Chondrocyte (in vitro differentiated cells): ENCODE data around the gene PGM1. TPM values are rescaled to one million over a fixed set of nuclear protein-coding genes. Genes with fewer than 3 reads are reported as not detected.

Source experiments
- DNase-seq: peaks from one replicate; pipeline ENCODE4 v3.0.0; 2021; ENCODE audit warnings: mixed read lengths, low spot score
- H3K27ac Mint-ChIP-seq: one replicate; pipeline ENCODE4 v1.8.0; 2021; ENCODE audit warnings: mild to moderate bottlenecking, moderate library complexity, mixed read lengths; ENCODE audit not compliant: unreplicated experiment
- H3K27me3 Mint-ChIP-seq: 2 replicates; pipeline ENCODE4 v1.8.0; 2021; ENCODE audit warnings: low read depth, mixed read lengths
- H3K36me3 Mint-ChIP-seq: 2 replicates; pipeline ENCODE4 v1.8.0; 2021; ENCODE audit warnings: low read depth, mixed read lengths
- H3K4me1 Mint-ChIP-seq: 2 replicates; pipeline ENCODE4 v1.8.0; 2021; ENCODE audit warnings: low read depth, mild to moderate bottlenecking, mixed read lengths
- H3K4me3 Mint-ChIP-seq: one replicate; pipeline ENCODE4 v1.8.0; 2021; ENCODE audit warnings: mild to moderate bottlenecking, moderate library complexity, mixed read lengths; ENCODE audit not compliant: unreplicated experiment
- H3K9me3 Mint-ChIP-seq: 2 replicates; pipeline ENCODE4 v1.8.0; 2021; ENCODE audit warnings: low read depth, mixed read lengths
- CTCF ChIP-seq: fragments of 200-600 bp; sonication (generic); IDR thresholded peaks from 2 replicates; pipeline ENCODE4 v1.5.0; 2021; ENCODE audit warnings: antibody characterized with exemption, mild to moderate bottlenecking, moderate library complexity
- total RNA-seq: library from RNA; stranded (reverse); gene quantifications from 3 replicates; pipeline ENCODE4 v1.2.1, GENCODE V29; 2021

The PGM1 gene
- total RNA-seq, 1 donor from 2014 or later, result 111 TPM

GRCh38 chr1:63601061-63601460 lies 7.8 kb downstream of the PGM1 start:
- no peak for TF ChIP-seq CTCF
- no peak for DNase-seq
- no peaks in the 10 kb centered on the region for H3K27me3 Mint-ChIP-seq
- H3K36me3 Mint-ChIP-seq, result peaks cover 7% of the 10 kb centered on the region
- H3K4me1 Mint-ChIP-seq, result peaks cover 22% of the 10 kb centered on the region
- no peak overlapping the region for H3K27ac Mint-ChIP-seq
- no peaks in the 10 kb centered on the region for H3K9me3 Mint-ChIP-seq
- H3K4me3 Mint-ChIP-seq, result no peak overlapping the region

DNA sequence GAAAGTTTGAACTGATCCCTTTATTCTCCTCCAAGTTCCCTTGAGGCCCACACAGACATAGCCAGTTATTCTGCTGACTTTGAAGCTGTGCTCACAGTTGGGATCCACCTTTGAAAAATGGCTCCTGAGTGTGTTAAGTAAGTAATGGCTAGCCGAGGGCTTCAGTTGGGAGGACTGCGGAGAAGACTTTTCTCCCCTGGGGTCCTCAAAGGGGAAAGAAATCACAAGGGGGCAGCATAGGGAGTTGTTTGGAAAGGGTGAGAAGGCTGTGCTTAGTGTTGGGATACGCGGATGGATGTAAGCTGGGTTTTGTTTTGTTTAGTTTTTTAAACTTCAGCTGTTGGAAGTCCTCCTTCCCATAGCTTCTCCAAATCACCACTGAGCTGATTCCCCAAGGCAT lies 8.3 kb downstream of the PGM1 start:
- no peak for TF ChIP-seq CTCF
- Mint-ChIP-seq H3K36me3 (peaks cover 7% of the 10 kb centered on the region), H3K27me3 (no peaks in the 10 kb centered on the region), H3K9me3 (no peaks in the 10 kb centered on the region), H3K4me1 (peaks cover 22% of the 10 kb centered on the region), H3K4me3 (no peak overlapping the region), H3K27ac (no peak overlapping the region)
- no peak for DNase-seq

- no peak for DNase-seq
- H3K4me3 Mint-ChIP-seq, result no peak overlapping the region
- H3K27me3 Mint-ChIP-seq, result no peaks in the 10 kb centered on the region
- no peak overlapping the region for H3K27ac Mint-ChIP-seq
- H3K9me3 Mint-ChIP-seq, result no peaks in the 10 kb centered on the region
- no peak for TF ChIP-seq CTCF
- H3K4me1 Mint-ChIP-seq, result peaks cover 20% of the 10 kb centered on the region
- peaks cover 7% of the 10 kb centered on the region for H3K36me3 Mint-ChIP-seq
Observed at GRCh38 chr1:63601912-63602311, 8.7 kb downstream of the PGM1 start.

DNA sequence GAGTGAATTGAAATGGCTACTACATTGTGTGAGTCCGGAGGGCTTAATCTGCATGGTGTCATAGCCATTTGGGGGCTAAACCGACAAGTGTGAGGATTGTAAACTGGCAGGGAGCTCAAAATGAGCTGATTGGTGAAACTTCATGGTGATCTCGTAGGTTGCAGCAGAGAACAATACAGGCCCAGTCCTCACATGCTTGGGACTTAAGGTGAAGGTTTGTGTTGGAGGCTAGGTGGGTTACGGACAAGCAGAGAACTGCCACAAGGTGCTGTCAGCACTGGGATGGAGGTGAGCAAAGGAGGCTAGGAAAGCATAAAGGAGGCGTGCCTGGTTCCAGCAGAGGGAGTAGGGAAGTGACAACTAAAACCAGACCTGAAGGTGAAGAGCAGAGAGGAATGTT lies 9.4 kb downstream of the PGM1 start:
- no peak overlapping the region for H3K27ac Mint-ChIP-seq
- H3K36me3 Mint-ChIP-seq, result peaks cover 7% of the 10 kb centered on the region
- H3K4me3 Mint-ChIP-seq, result no peak overlapping the region
- no peaks in the 10 kb centered on the region for H3K9me3 Mint-ChIP-seq
- DNase-seq, result no peak
- H3K4me1 Mint-ChIP-seq, result peaks cover 19% of the 10 kb centered on the region
- no peaks in the 10 kb centered on the region for H3K27me3 Mint-ChIP-seq
- TF ChIP-seq CTCF, result no peak

DNA sequence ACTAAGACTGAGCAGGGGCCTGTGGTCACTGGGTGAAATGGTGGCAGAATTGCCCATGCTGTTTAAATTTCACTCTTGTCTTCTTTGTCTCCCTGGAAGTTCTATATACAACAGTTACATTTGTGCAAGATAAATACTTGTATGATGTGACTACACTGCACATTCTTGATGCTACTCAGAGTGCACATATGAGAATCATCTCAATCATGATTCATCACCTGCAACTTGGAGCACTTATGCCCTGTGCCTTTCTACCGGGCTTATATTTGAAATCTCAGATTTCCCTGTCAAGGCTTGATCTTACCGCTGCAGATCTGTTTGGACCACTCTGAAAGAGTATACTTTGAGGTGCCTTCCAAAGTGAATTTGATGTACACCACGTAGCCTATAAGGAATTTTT lies 10.6 kb downstream of the PGM1 start:
- no peak for TF ChIP-seq CTCF
- Mint-ChIP-seq H3K4me3 (no peak overlapping the region), H3K27me3 (no peaks in the 10 kb centered on the region), H3K9me3 (no peaks in the 10 kb centered on the region), H3K27ac (no peak overlapping the region), H3K4me1 (peaks cover 22% of the 10 kb centered on the region), H3K36me3 (peaks cover 7% of the 10 kb centered on the region)
- no peak for DNase-seq
